Inflammatory macrophage treated with lipopolysaccharide for 4 hours (primary cell): ENCODE results near the gene JAG2.
A peak's percentile ranks its signal among the peaks of the same experiment; 100 is the strongest.
"Not testable (repeated sequence)": the region's sequence is repeated elsewhere in the genome, so short reads cannot be mapped to it uniquely, and the experiment has no call there.

Experiments
- DNase-seq: peaks from one replicate; pipeline ENCODE4 v3.0.0-alpha.2; 2020

The JAG2 gene

DNA sequence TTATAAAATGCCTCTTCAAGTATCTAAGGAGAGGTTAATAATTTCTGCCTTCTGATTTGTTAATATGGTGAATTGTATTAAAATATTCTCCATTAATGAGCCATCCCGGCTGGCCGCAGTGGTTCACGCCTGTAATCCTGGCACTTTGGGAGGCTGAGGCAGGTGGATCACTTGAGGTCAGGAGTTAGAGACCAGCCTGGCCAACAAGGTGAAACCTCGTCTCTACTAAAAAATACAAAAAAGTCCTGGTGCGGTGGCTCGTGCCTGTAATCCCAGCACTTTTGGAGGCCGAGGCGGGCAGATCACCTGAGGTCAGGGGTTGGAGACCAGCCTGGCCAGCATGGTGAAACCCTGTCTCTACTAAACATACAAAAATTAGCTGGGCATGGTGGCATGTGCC lies 59.3 kb downstream of the JAG2 start:
- not testable (repeated sequence) for DNase-seq

DNA sequence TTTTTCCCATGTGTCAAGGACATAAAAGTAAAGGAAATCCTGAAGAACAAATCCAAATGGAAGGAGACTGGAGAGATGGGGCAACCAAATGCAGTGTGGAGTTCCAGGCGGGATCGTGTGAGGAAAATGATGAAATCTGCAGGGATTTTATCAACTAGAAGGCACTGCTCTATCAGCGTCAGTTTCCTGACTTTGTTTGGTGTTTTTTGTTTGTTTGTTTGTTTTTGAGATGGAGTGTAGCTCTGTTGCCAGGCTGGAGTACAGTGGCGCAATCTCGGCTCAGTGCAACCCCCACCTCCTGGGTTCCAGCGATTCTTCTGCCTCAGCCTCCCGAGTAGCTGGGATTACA lies 60.1 kb downstream of the JAG2 start:
- no peak for DNase-seq

DNA sequence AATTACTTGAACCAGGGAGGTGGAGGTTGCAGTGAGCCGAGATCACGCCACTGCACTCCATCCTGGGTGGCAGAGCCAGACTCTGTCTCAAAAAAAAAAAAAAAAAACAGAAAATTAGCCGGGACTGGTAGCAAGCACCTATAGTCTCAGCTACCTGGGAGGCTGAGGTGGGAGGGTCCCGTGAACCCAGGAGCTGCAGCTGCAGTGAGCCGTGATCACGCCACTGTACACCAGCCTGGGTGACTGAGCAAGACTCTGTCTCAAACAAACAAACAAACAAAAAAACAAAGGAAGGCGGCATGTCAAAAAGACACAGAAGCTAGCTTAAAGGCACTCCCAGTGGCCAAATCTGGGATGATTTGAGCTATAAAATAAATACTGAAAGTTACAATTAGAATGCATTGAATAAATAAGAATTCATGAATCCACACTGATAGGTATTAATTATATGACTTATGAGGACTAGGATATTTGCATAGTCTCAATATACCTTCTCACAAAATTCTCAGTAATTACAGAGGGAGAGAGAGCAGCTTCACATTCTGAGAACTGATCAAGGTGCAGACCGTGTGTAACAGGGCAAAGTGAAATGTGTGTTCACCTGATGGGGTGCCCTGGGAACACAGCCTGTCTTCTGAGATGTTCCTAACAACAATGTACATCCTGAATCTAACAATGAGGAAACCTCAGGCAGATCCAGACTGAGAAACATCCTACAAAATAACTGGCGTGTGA lies 60.6 kb downstream of the JAG2 start:
- no peak for DNase-seq

DNA sequence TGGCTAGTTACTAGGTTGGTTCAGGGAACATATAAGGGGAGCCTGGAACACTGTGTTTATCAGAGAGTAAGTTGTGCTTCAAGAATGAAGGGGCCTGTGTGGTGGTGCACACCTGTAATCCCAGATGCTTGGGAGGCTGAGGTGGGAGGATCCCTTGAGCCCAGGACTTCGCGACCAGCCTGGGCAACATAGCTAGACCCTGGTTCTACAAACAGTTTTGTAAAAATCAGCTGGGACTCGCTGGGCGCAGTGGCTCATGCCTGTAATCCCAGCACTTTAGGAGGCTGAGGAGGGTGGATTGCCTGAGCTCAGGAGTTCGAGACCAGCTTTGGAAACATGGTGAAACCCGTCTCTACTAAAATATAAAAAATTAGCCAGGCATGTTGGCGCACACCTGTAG lies 61.2 kb downstream of the JAG2 start:
- no peak for DNase-seq

DNA sequence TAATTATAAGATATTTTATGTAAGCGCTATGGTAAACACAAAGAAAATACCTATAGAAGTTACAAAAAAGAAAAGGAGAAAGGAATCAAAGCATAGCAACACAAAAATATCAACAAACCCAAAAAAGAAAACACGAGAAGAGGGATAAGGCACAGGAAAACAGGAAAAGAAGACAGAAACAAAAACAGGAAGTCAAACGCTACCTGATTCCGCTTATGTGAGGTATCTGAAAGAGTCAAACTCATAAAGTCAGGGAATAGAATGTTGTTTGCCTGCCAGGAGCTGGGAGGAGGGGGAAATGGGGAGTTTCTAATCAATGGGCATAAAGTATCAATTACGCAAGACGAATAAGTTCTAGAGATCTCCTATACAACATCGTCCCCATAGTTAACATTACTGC lies 63.4 kb downstream of the JAG2 start:
- DNase-seq, result no peak

DNA sequence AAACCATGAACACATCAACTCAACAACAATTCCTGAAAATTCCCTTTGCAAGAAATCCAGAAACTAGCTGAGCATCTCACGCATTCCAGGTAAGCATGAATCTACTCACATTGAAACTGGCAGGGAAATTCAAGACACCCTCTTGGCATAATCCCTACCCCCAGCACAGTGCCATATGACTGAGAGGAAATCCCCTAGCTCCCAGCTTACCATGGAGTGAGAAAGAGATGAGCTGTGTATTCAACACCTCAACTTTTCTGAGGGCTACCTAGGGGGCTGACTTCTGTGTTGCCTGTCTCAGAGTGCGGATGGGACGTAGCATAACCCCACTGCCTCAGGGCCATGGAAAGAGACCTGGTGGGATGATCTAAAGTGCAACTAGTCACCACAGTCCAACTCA lies 65.7 kb downstream of the JAG2 start:
- no peak for DNase-seq

DNA sequence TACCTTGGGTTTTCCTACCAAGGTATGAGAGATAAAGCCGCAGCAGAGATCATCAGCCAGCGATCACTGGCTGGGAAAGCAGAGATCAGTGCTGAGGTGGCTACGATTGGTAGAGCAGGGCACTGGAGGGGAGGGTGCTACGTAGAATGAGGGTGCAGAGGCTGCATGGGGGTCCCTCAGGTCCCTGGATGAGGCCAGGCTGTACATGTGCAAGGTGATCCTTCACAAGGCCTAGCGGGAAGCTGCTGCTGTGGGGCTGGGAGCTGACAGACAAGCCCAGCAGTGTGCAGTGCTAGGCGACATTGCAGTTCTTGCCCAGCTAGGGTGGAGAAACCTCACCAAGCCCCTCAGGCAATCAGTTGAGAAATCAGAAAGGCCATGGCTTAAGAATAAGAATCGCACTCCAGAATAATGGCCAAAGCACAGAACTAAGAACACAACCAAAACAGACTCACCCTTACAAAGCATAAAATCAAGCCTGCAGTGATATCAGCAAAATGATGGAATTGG lies 66.2 kb downstream of the JAG2 start:
- DNase-seq, result no peak

DNA sequence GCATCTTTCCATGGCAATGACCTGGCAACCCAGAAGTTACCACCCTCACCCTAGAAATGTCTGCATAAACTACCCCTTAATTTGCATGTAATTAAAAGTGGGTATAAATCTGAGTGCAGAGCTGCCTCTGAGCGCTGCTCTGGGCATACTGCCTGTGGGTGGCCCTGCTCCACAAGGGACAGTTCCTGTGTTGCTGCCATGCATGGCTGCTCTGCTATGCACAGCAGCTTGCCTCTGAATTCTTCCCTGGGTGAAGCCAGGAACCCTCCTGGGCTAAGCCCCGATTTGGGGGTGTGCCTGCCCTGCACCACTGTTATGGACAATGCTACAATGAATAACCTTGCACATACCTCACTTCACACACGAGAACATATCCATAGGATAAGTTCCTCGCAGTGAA lies 67.7 kb downstream of the JAG2 start:
- no peak for DNase-seq

DNA sequence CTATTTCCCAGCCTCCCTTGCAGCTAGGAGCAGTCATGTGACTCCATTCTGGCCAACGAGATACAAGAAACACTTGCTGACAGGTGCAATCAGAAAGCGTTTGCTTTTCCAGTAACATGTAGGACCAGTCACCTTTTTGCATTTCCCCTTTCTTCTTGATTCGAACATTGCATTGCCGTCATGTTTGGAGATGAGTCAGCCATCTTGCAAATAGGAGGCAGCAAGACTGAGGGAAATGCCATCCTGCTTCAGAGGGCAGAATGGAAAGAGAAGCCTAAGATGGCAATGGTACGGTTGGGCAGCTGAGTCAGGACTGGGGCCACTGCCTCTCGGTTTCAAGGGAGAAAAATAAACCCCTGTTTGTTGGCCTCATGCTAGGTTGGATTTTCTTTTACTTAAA lies 68.8 kb downstream of the JAG2 start:
- peak; percentile 32 for DNase-seq

DNA sequence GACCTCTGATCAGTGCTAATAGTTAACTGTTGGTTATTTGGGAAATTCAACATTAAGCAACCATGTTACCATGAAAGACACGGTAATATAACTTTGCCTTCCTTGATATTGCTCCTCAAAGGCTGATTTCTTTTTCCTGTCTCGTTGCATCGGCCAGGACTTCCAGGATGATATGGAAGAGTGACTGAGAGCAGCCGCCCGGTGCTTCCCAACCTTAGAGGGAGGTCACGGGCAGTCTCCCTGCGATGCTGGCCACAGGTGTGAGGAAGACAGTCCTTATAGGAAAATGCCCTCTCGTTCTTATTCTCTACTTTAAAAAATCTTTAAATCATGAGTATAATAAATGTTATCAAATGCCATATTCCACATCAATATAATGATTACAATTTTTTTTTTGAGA lies 70.3 kb downstream of the JAG2 start:
- no peak for DNase-seq

DNA sequence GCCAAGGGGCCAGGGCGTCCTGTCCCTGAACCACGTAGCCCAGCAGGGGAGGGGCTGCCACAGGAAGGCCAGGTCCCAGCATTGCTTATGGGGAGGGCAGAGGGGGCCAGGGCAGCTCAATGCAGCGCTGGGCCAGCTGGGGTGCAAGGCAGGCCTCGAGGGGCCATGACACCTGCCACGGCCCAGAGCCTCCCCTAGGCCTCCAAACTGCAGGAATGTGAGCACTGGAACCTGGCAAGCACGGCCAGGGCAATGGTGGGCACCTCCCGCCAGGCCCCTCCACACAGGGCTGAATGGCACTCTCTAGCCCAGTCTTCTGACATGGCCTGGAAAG lies 70.8 kb downstream of the JAG2 start:
- no peak for DNase-seq

DNA sequence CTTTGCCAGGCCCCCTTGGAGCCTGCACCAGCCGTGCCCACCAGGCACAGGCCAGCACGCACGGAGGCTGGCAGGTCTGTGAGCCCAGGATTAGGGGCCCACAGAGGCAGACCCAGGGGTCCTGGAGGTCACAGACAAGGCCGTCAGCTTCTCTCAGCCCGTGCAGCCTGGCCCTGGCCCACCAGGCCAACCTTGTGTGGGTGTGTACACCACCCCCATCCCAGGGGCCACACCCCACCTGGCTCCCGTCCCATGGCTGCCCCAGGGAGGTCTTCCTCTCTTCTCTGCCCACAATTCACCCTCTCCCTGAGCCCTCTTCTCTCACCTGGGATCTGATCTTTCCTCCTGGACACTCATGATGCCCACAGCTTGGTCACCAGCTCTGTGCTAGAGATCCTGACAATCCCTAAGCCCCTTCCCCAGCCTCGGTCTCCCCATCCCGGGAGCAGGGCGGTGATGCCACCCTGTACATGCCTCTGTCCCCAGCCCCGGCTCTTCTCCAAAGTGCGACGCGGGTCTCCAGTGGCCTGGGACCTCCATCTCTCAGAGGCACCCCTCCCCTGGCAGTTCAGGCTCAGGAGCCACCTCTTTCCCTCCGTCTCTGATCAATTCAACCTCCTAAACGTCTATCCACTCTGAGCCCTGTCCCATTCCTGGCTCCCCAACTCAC lies 72.2 kb downstream of the JAG2 start:
- DNase-seq, result no peak

DNA sequence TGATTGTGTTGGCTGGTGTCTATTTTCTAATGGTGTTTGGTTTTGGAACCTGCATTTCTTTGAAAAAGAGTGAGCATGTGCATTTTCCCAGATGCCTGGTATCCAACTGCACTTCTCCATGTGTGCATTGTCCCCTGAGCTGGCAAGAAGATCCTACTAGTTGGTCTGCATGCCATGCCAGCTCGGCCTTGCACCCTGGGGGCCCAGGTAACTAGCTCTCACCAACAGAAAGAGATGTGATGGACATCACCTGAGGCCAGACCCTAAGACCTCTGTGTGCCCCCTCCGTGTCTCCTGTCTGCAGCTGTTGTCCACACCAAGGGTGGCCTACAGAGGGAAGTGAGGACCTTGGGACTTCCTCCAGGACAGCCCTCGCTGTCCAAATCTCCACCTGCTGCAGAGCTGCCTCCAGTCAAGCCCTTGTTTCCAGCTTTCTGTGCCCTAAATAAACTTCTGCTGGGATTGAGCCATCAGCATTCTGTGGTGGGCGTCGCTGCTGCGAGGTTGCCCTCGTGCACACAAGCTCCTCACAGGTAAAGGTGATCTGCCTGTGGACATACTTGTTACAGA lies 73.3 kb downstream of the JAG2 start:
- DNase-seq, result no peak

DNA sequence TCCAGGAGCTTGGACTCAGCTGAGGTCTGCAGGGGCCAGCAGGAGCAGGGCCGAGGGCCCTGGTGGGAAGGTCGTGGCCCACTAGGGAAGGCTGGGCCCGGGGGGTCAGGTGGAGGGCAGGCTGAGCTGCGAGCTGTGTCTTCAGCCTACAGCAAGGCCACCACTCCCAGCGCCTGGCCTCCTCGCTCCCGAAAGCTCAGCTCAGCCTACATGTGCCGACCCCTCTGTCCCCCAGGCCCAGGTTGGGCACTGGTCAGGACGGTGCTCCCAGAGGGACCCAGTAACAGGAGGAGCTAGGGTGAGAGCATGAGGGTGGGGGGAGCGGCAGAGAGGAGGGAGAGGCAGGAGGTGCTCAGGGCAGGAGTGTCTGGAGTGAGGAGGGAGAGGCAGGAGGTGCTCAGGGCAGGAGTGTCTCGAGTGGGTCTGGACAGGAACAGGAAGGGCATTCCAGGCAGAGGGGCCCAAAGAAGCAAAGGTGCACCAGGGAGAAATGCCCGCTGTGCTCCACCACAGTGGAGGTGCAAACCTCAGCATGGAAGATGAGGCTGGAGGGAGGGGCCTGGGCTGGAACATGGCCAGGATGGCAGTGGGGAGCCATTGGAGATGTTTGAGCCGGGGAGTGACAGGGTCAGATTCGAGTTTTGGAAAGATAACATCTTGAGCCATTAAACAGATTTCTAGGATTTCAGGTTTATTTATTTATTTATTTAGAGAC lies 74.2 kb downstream of the JAG2 start:
- DNase-seq, result no peak

DNA sequence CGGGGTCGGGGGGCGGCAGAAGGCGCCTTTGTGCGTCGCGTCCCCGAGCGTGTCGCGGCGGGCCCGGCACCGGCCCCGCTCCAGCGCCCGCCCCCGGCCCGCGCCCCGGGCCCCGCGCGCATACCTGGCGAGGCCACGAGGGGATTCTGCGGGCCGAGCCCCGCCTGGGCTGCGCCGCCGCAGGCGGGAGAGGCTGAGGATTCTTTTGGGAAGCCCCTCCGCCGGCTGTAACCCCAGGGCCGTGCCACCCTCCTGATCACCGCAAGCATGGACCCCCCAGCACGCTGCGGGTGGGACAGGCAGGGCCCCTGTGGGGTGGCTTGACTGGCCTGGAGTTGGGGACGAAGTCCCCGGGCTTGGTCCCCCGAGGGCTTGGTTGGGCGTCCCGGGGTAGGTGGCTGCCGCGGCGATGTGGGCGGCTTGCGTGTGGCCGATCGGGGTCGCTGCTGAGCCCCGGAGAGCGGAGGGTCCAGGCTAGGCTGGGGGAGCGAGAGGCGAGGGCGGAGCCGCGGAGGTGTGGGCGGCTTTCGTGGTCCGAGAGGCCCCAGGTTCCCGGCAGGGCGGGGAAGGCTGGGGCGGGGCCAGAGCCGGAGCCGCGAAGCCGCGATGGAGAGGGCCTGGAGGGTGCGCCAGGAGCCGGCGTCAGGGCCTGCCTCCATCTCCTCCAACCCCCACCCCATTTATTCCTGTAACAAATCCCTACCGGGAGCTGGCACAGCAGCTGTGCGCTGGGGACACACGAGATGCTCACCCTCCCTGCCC lies 75.0 kb downstream of the JAG2 start:
- peak; percentile 16 for DNase-seq

DNA sequence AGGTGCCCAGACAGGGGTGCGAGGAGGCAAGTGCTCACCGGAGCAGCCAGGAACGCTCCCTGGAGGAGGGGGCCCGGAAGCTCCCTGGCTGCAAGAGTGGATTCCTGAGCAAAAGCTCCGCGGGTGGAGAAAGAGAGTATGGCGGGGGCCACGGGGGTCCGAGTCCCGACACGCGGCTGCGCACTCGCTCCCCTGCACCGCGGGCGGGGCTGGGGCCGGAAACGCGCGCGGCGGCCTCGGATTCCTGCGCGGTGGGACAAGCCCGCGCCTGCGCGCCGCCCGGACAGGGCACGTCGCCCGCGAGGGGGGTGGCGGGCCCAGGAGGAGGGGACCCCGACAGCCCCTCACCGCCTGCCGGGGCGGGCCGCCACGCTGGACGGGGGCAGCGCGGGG lies 75.5 kb downstream of the JAG2 start:
- peak; percentile 8 for DNase-seq

DNA sequence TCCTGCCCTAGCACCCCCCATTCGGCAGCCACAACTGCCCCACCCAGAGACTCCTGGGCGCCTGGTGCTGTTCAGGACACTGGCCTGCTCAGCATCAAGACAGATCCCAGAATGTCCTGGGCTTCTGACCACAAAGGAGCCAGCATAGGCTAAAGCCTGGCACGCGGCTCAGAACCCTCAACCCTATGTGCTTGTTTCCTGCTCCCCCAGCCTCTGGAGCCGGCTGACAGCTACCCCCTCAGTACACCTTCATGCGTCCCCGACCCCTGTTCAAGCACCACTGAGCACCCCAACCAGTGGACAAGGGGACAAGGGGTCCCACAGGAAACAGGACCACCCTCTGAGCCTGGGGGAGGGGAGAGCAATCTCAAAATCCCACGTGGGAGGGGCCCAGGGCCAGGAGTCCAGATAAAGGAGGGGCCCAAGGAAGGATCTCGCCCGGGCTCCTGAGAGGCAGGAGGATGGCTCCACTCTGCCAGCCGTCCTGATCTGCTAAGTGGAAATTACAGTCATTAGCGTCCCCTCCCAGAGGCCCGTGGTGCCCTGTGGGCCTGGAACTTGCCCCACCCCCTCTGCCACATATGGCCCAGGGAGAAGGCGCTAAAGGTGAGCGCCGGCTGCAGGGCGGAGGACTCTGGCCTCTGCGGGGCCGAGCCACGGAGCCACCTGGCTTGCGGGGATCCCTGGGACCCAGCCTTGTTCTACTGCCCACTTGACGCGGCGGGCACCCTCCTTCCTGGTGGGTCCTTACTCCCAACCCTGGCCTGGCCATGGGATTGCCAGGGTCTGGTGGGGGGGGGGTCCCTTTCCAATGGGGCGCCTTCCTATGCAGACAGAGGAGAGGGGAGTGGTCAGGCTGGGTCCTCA lies 76.2 kb downstream of the JAG2 start:
- DNase-seq, result no peak

DNA sequence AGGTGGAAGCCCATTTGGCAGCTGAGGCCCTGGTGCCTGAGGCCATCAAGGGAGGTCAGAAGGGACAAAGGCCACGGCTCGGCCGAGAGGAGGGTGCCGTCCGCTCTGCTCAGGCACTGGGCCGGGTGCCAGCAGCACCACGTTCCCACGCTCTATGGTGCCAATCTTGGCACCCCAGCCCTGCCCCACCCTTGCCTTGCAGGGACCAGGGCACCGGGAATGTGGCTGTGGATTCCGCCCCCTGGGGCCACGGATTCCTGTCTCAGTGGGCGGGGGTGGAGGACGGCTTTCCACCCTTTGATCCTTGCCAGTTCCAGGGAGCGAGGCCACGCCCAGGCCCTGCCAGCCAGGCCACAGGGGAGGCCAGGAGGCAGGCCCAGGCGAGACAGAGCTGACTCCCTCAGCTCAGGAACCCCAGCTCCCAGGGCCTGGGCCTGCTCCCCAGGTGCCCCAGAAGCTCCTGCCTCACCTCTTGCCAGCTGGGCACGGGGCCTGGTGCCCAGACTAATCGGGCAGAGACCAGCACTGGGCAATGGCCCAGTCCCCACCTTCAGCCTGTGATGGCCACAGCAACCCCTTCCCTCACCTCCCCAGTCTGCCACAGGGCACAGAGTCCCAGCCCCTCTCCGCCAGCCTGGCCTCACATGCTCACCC lies 76.9 kb downstream of the JAG2 start:
- DNase-seq, result no peak

DNA sequence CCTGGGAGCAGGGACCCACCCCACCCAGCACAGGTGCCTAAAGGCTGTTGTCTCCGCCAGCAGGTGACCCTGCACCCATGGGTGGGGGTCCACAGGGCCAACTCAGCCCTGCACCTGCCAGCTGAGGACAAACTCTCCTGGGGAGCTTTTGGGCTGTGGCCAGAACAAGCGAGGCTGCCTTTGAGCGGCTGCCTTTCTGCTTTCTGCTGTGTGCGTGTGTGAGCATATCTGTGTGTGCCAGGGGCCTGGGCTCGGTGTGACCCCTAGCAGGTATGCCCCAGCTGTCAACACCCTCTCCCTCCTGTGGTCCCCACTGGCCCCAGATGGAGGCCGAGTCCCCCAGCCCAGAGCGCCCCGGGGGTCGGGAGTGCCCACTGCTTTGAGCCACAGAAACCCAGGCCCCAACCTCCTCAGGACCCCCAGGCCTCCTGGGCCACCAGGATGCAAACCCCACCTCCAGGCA lies 77.5 kb downstream of the JAG2 start:
- no peak for DNase-seq
